Endothelial cell of umbilical vein (primary cell): Measurements from ENCODE around the gene ABCA10. TPM values are rescaled to one million over a fixed set of nuclear protein-coding genes. Genes with fewer than 3 reads are reported as not detected.

Experiments used
- BruUV-seq: library from RNA; stranded (reverse); fragments of 400-500 nt; replicated peaks from 2 replicates; lab custom pipeline; 2021; lab: Mats Ljungman, UMichigan
- CTCF ChIA-PET: fragments of 300-600, 350-600 bp; sonication (Branson Sonifier 250); formaldehyde crosslinking; loops from one replicate; lab custom pipeline; 2021; ENCODE audit warnings: antibody characterized with exemption, inconsistent platforms; lab: Charles Lee
- POLR2A ChIA-PET: fragments of 300-600, 350-600 bp; sonication (Branson Sonifier 250); formaldehyde crosslinking; loops from one replicate; lab custom pipeline; 2021; ENCODE audit warnings: antibody characterized with exemption, inconsistent platforms; lab: Charles Lee
- DNase-seq: peaks from one replicate; pipeline ENCODE4 v3.0.0-alpha.2; 2011; ENCODE audit warnings: low read depth, low spot score
- FAIRE-seq: peaks from 2 replicates; lab custom pipeline; 2011; peaks lifted over from hg19 to GRCh38; lab: Jason Lieb, UNC
- H2AFZ ChIP-seq: 2 replicates; pipeline ENCODE4 v1.6.0; 2012; ENCODE audit warnings: low read depth, low read length, control low read depth, inconsistent platforms
- H3K27ac ChIP-seq: 2 replicates; pipeline ENCODE4 v1.5.1; 2011; ENCODE audit warnings: low read depth, mild to moderate bottlenecking, control low read depth, low read length, moderate library complexity; ENCODE audit not compliant: insufficient read depth
- H3K27me3 ChIP-seq, 2 experiments: 2 replicates each; pipeline versions ENCODE4 v1.6.0 to v1.6.1; 2011; ENCODE audit warnings: low read length in 2 of 2, mixed read lengths in 1 of 2; ENCODE audit not compliant: control insufficient read depth in 2 of 2, insufficient read depth in 2 of 2
- H3K36me3 ChIP-seq, 2 experiments: 2 replicates in 1 of 2; 3 replicates in 1 of 2; pipeline ENCODE4 v1.5.1; 2011; ENCODE audit warnings: low read length in 2 of 2, mild to moderate bottlenecking in 1 of 2, moderate library complexity in 1 of 2; ENCODE audit not compliant: control insufficient read depth in 2 of 2, insufficient read depth in 2 of 2; ENCODE audit errors: extremely low read depth in 1 of 2
- H3K4me1 ChIP-seq: 3 replicates; pipeline ENCODE4 v1.5.1; 2011; ENCODE audit warnings: mild to moderate bottlenecking, low read length; ENCODE audit not compliant: control insufficient read depth, insufficient read depth; ENCODE audit errors: extremely low read depth
- H3K4me2 ChIP-seq: 2 replicates; pipeline ENCODE4 v1.6.1; 2011; ENCODE audit warnings: low read length, control low read depth, mixed read lengths; ENCODE audit not compliant: insufficient read depth
- H3K4me3 ChIP-seq, 3 experiments: fragments of 200-600 bp in 1 of 3; sonication (generic), shearing (Covaris generic) in 1 of 3; replicated peaks in 1 of 3; 2 replicates each; pipeline ENCODE4 v1.5.1; 2011 to 2016; ENCODE audit warnings: control low read depth in 3 of 3, low read length in 3 of 3, mild to moderate bottlenecking in 2 of 3, inconsistent platforms in 1 of 3, low read depth in 1 of 3, moderate library complexity in 1 of 3; ENCODE audit not compliant: insufficient read depth in 1 of 3
- H3K79me2 ChIP-seq: 2 replicates; pipeline ENCODE4 v1.6.0; 2012; ENCODE audit warnings: low read length, inconsistent platforms; ENCODE audit not compliant: control insufficient read depth, insufficient read depth
- H3K9ac ChIP-seq: replicated peaks from 2 replicates; pipeline ENCODE3; 2011; ENCODE audit warnings: low read length, control low read depth; ENCODE audit not compliant: insufficient read depth; ENCODE audit errors: extremely low read depth
- H3K9me1 ChIP-seq: replicated peaks from 3 replicates; pipeline ENCODE4 v1.6.0; 2011; ENCODE audit warnings: mild to moderate bottlenecking, low read length; ENCODE audit not compliant: control insufficient read depth, insufficient read depth; ENCODE audit errors: extremely low read depth
- H3K9me3 ChIP-seq: replicated peaks from 2 replicates; pipeline ENCODE4 v1.5.1; 2012; ENCODE audit warnings: low read length, inconsistent platforms; ENCODE audit not compliant: control insufficient read depth, insufficient read depth
- H4K20me1 ChIP-seq: replicated peaks from 2 replicates; pipeline ENCODE3; 2011; ENCODE audit warnings: mild to moderate bottlenecking, low read length; ENCODE audit not compliant: control insufficient read depth, insufficient read depth; ENCODE audit errors: extremely low read depth
- CTCF ChIP-seq, 2 donors: IDR thresholded peaks; 1 replicate in 1 of 2; 2 replicates in 1 of 2; pipeline ENCODE4 v1.5.1; 2011; ENCODE audit warnings: low read length in 2 of 2, mild to moderate bottlenecking in 2 of 2, moderate library complexity in 2 of 2, control low read depth in 1 of 2, inconsistent platforms in 1 of 2, low read depth in 1 of 2; ENCODE audit not compliant: insufficient read depth in 1 of 2; ENCODE audit errors: extremely low read depth in 1 of 2
- EZH2 ChIP-seq: IDR thresholded peaks from 2 replicates; pipeline ENCODE4 v1.6.1; 2012; ENCODE audit warnings: borderline replicate concordance, low read depth, mild to moderate bottlenecking, moderate library complexity, low read length, inconsistent platforms; ENCODE audit not compliant: severe bottlenecking
- FOS ChIP-seq: IDR thresholded peaks from 2 replicates; pipeline ENCODE4 v1.6.1; 2011; ENCODE audit warnings: mild to moderate bottlenecking, low read length, moderate library complexity, borderline replicate concordance; ENCODE audit not compliant: insufficient read depth
- GATA2 ChIP-seq: IDR thresholded peaks from 2 replicates; pipeline ENCODE4 v1.7.0; 2011; ENCODE audit warnings: low read depth, mild to moderate bottlenecking, moderate library complexity, mixed read lengths, low read length; ENCODE audit not compliant: insufficient read length, insufficient read depth
- JUN ChIP-seq: IDR thresholded peaks from 2 replicates; pipeline ENCODE4 v1.6.1; 2011; ENCODE audit warnings: borderline replicate concordance, low read depth; ENCODE audit not compliant: insufficient read length, insufficient read depth
- MAX ChIP-seq: IDR thresholded peaks from 2 replicates; pipeline ENCODE4 v1.6.1; 2011; ENCODE audit not compliant: insufficient read depth, insufficient read length
- MYC ChIP-seq: IDR thresholded peaks from one replicate; pipeline ENCODE4 v1.6.1; 2011; ENCODE audit warnings: mild to moderate bottlenecking, low read depth, low read length
- POLR2A ChIP-seq: IDR thresholded peaks from 2 replicates; pipeline ENCODE4 v1.6.1; 2012; ENCODE audit warnings: low read depth, mild to moderate bottlenecking, control low read depth, low read length
- POLR2AphosphoS5 ChIP-seq: IDR thresholded peaks from 2 replicates; pipeline ENCODE4 v1.6.1; 2012; ENCODE audit warnings: low read depth, mild to moderate bottlenecking, control low read depth, low read length, moderate library complexity; ENCODE audit not compliant: insufficient read depth
- dilution Hi-C: fragments of 300-500 bp; cut with MboI; formaldehyde crosslinking; loops from one replicate; pipeline ENCODE4 v1.15.0; 2019; ENCODE audit warnings: low sequenced_read_pairs; ENCODE audit not compliant: extremely low pct_ligation_motif_present
- intact Hi-C: fragments of 100-400 bp; cut with micrococcal nuclease; formaldehyde crosslinking; loops from one replicate; pipeline ENCODE4 v1.10.0; 2022
- polyA plus RNA-seq, 4 experiments: library from polyadenylated mRNA; depleted of rRNA in 3 of 4; stranded (reverse) in 3 of 4; unstranded in 1 of 4; fragments of >200 nt; gene quantifications; 2 replicates each; pipeline versions ENCODE4 v1.2.1 to v1.2.3, GENCODE V29; 2011 to 2012; ENCODE audit warnings: missing spikeins in 1 of 4
- total RNA-seq: library from RNA; stranded (reverse); gene quantifications from 2 replicates; pipeline ENCODE4 v1.2.3, GENCODE V29; 2021

ABCA10 gene
- total and polyA plus RNA-seq, 2 donors (not counting 3 experiments of a cell fraction or from before 2014, with no cell fraction given) = 0.22 to 2.1 TPM

- POLR2A ChIA-PET = no interaction called here
Measured at GRCh38 chr17:69150333-69150732, 78.3 kb downstream of the ABCA10 start.

More at GRCh38 chr17:69150333-69150732, 78.3 kb downstream of the ABCA10 start:
- H3K4me1 ChIP-seq = peaks cover 5% of the 10 kb centered on the region
- BruUV-seq = no TSS peak
- no peak overlapping the region for H3K4me3 ChIP-seq
- dilution Hi-C loops (no loop called here), intact Hi-C loops (no loop called here)
- CTCF ChIA-PET = interaction anchor here (0.9 to 1.3 kb wide), 3 partner anchors 9 to 65 kb away, joined by 3 to 5 read pairs (median 3); partner anchors contain the start of gene ABCA6
- no peaks in the 10 kb centered on the region for H3K27me3 ChIP-seq
- no peak for FAIRE-seq
- H3K36me3 ChIP-seq = no peaks in the 10 kb centered on the region
- H3K9me3 ChIP-seq = no peaks in the 10 kb centered on the region
- DNase-seq = no peak
- H3K27ac ChIP-seq = no peak overlapping the region
- no peak overlapping the region for H2AFZ ChIP-seq
- H3K4me2 ChIP-seq = no peak overlapping the region
- TF ChIP-seq POLR2AphosphoS5 (no peak), MAX (no peak), POLR2A (no peak), JUN (no peak), GATA2 (no peak), MYC (no peak), EZH2 (no peak), FOS (no peak), CTCF (IDR thresholded peaks at IDR 0.05; ENCODE audit: extremely low read depth in 1 of 2, insufficient read depth in 1 of 2, low read depth in 1 of 2, low read length in 2 of 2) (no peak)
- H4K20me1 ChIP-seq = no peaks in the 10 kb centered on the region
- no peaks in the 10 kb centered on the region for H3K9me1 ChIP-seq
- no peak overlapping the region for H3K9ac ChIP-seq
- H3K79me2 ChIP-seq = no peaks in the 10 kb centered on the region
